OCI-LY3 (cell line): ENCODE results near the gene WHRN.

Experiments
- H2AFZ ChIP-seq: fragments of 200-600, 300-600 bp; shearing (Covaris generic); 2 replicates; pipeline ENCODE4 v1.6.0; 2014; ENCODE audit warnings: antibody characterized with exemption, low read depth, low read length
- H3K27ac ChIP-seq: fragments of 200-600, 300-600 bp; sonication (generic); 2 replicates; pipeline ENCODE4 v1.5.1; 2014; ENCODE audit warnings: mild to moderate bottlenecking, low read length, moderate library complexity, mixed read lengths
- H3K27me3 ChIP-seq: fragments of 200-600, 300-600 bp; sonication (generic); 2 replicates; pipeline ENCODE4 v1.6.1; 2014; ENCODE audit warnings: low read depth, low read length, mixed read lengths
- H3K36me3 ChIP-seq: fragments of 200-600, 300-600 bp; sonication (generic); replicated peaks from 2 replicates; pipeline ENCODE3; 2014; ENCODE audit warnings: low read depth, low read length, mixed read lengths
- H3K4me1 ChIP-seq: fragments of 300-600, 200-600 bp; sonication (generic); 2 replicates; pipeline ENCODE4 v1.6.1; 2014; ENCODE audit warnings: low read length, mixed read lengths
- H3K4me2 ChIP-seq: fragments of 200-600, 300-600 bp; sonication (generic); 2 replicates; pipeline ENCODE4 v1.6.1; 2014; ENCODE audit warnings: low read length, mixed read lengths
- H3K4me3 ChIP-seq: fragments of 300-600, 200-600 bp; sonication (generic); 2 replicates; pipeline ENCODE4 v1.5.1; 2014; ENCODE audit warnings: antibody characterized with exemption, mild to moderate bottlenecking, low read length, moderate library complexity
- H3K79me2 ChIP-seq: fragments of 300-600, 200-600 bp; shearing (Covaris generic); 2 replicates; pipeline ENCODE4 v1.6.1; 2014; ENCODE audit warnings: mild to moderate bottlenecking, low read length, mixed read lengths
- H3K9ac ChIP-seq: fragments of 300-600, 200-600 bp; shearing (Covaris generic); 2 replicates; pipeline ENCODE4 v1.6.0; 2014; ENCODE audit warnings: mild to moderate bottlenecking, low read length, moderate library complexity
- H3K9me3 ChIP-seq: fragments of 200-600, 300-600 bp; shearing (Covaris generic); 2 replicates; pipeline ENCODE4 v1.6.1; 2014; ENCODE audit warnings: low read length, mixed read lengths; ENCODE audit not compliant: insufficient read depth
- H4K20me1 ChIP-seq: fragments of 200-600, 300-600 bp; sonication (generic); 2 replicates; pipeline ENCODE4 v1.6.1; 2016; ENCODE audit warnings: low read length, mixed read lengths; ENCODE audit not compliant: insufficient read depth
- EZH2phosphoT487 ChIP-seq: fragments of 200-600 bp; shearing (Covaris generic); IDR thresholded peaks from 2 replicates; pipeline ENCODE4 v1.6.1; 2018; ENCODE audit warnings: antibody characterized with exemption, mixed run types, low read depth
- TF ChIP-seq, protein P1 (sequence below): fragments of 200-600, 300-600 bp; sonication (generic); IDR thresholded peaks from 2 replicates; pipeline ENCODE4 v1.5.1; 2014; ENCODE audit warnings: antibody characterized with exemption, low read length, low read depth

WHRN gene

DNA sequence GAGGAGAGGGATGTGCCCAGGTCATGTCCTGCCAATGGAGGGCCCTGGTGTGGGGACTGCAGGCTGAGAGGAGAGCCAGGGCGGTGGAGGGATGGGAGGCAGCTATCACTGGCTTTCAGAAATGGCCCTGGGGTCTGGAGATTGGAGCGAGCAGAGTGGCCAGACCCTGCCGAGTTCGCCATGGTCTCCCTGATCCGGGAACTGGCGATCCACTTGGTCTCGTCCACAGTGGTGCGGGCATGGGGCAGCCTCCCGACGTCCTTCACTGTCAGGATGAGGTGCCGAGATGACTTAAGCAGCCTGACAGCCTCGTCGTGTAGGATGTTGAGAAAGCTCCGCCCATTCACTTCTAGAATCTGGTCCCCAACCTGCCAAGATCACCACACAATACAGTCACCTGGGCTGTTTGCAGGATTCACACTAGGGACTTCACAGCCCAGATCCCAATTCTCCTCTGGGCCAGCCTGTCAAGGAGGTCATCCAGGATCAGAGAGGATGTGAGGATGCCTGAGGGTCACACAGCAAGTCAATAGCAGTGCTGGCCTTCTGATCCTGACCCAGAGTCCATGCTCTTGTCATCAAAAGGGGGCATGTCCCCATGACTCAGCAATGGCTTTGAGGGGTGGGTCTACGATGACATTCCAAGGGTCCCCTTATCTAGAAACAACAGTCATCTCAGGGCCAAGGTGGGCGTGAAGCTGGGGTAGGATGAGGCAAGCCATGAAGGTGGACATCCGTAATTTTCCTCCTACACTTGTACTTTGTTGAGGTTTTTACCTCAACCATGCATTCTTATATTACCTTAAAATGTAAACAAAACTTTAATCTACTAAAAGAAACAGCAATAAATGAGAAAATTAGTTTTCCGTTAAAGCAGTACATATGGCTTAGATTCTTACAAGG, 79.0 kb downstream of the WHRN start:
- H2AFZ ChIP-seq = no peak overlapping the region
- no peaks in the 10 kb centered on the region for H3K9me3 ChIP-seq
- no peaks in the 10 kb centered on the region for H3K79me2 ChIP-seq
- no peaks in the 10 kb centered on the region for H4K20me1 ChIP-seq
- no peak overlapping the region for H3K4me3 ChIP-seq
- H3K9ac ChIP-seq = no peak overlapping the region
- H3K36me3 ChIP-seq = no peaks in the 10 kb centered on the region
- no peaks in the 10 kb centered on the region for H3K4me1 ChIP-seq
- no peaks in the 10 kb centered on the region for H3K27me3 ChIP-seq
- H3K27ac ChIP-seq = no peak overlapping the region
- no peak for TF ChIP-seq EZH2phosphoT487
- TF ChIP-seq, protein P1, sequence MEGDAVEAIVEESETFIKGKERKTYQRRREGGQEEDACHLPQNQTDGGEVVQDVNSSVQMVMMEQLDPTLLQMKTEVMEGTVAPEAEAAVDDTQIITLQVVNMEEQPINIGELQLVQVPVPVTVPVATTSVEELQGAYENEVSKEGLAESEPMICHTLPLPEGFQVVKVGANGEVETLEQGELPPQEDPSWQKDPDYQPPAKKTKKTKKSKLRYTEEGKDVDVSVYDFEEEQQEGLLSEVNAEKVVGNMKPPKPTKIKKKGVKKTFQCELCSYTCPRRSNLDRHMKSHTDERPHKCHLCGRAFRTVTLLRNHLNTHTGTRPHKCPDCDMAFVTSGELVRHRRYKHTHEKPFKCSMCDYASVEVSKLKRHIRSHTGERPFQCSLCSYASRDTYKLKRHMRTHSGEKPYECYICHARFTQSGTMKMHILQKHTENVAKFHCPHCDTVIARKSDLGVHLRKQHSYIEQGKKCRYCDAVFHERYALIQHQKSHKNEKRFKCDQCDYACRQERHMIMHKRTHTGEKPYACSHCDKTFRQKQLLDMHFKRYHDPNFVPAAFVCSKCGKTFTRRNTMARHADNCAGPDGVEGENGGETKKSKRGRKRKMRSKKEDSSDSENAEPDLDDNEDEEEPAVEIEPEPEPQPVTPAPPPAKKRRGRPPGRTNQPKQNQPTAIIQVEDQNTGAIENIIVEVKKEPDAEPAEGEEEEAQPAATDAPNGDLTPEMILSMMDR = no peak
- no peak overlapping the region for H3K4me2 ChIP-seq

DNA sequence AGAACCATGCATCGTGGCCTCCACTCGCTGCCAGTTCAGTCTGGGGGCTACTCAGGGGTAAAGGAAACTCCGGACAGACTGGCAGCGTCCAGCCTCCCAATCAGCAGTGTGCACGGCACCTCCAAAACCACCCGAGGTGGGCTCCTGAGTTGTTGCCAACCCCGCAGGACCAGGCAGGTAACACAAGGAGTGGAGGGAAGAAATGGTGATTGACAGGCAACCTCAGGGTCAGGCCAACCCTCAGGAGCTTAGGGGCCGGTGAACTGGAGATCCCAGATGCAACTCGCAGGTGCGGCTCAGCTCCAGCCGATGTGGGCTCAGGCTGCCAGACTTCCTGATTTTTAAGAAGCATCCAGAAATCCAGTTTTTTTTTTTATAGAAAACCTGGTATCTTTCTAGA, 80.1 kb downstream of the WHRN start:
- H3K4me2 ChIP-seq = no peak overlapping the region
- no peaks in the 10 kb centered on the region for H3K9me3 ChIP-seq
- no peaks in the 10 kb centered on the region for H4K20me1 ChIP-seq
- no peak overlapping the region for H3K4me3 ChIP-seq
- TF ChIP-seq, protein P1 = no peak
- TF ChIP-seq EZH2phosphoT487 = no peak
- no peak overlapping the region for H3K9ac ChIP-seq
- H3K27ac ChIP-seq = no peak overlapping the region
- H3K79me2 ChIP-seq = no peaks in the 10 kb centered on the region
- no peaks in the 10 kb centered on the region for H3K36me3 ChIP-seq
- no peaks in the 10 kb centered on the region for H3K4me1 ChIP-seq
- H2AFZ ChIP-seq = no peak overlapping the region
- no peaks in the 10 kb centered on the region for H3K27me3 ChIP-seq

DNA sequence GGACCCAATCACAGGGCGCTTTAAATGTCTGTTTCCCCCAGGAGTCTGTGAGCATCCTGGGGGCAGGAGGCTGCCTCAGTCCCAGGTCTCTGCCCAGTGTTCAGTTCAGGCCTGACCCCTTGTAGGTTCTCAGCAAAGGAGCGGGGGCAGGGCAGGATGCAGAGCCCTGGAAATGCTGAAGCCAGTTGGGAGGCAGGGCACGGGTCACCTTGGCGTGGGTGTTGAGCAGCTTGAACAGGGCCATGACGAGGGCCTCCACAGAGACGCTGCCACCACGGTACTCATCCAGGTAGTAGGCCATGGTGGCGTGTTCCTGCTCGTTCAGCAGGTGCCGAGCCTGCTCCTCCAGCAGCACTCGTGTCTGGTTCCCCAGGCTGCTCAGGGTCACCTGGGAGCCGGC, 81.1 kb downstream of the WHRN start:
- H3K36me3 ChIP-seq = no peaks in the 10 kb centered on the region
- no peak overlapping the region for H3K9ac ChIP-seq
- no peaks in the 10 kb centered on the region for H3K27me3 ChIP-seq
- H3K4me3 ChIP-seq = no peak overlapping the region
- H2AFZ ChIP-seq = no peak overlapping the region
- no peak for TF ChIP-seq EZH2phosphoT487
- H3K79me2 ChIP-seq = no peaks in the 10 kb centered on the region
- no peak overlapping the region for H3K4me2 ChIP-seq
- no peak overlapping the region for H3K27ac ChIP-seq
- H3K4me1 ChIP-seq = no peaks in the 10 kb centered on the region
- no peaks in the 10 kb centered on the region for H4K20me1 ChIP-seq
- H3K9me3 ChIP-seq = no peaks in the 10 kb centered on the region

DNA sequence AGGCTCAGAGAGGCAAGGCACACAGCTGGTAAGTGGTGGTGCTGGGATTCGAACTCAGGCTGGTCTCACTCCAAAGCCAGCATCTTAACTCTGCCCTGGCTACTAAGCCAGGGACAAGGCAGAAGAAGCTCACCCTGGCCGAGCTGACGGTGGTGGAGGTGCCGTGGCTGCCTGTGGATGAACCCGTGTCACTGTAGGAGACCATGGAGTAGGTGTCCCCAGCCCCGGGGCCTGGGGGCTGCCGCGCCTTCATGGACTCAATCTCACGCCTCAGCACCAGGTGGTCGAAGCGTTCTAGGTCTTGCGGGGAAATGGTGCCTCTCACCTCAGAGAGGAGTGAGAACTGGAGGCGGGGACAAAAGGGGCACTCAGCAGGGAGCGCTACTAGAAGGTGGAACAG, 82.1 kb downstream of the WHRN start:
- no peaks in the 10 kb centered on the region for H3K4me1 ChIP-seq
- H3K9ac ChIP-seq = no peak overlapping the region
- peaks cover 2% of the 10 kb centered on the region for H3K36me3 ChIP-seq
- no peak overlapping the region for H2AFZ ChIP-seq
- no peaks in the 10 kb centered on the region for H3K79me2 ChIP-seq
- no peak overlapping the region for H3K4me2 ChIP-seq
- no peak overlapping the region for H3K4me3 ChIP-seq
- TF ChIP-seq EZH2phosphoT487 = no peak
- TF ChIP-seq, protein P1 = no peak
- H3K27me3 ChIP-seq = no peaks in the 10 kb centered on the region
- H3K9me3 ChIP-seq = no peaks in the 10 kb centered on the region
- no peak overlapping the region for H3K27ac ChIP-seq
- no peaks in the 10 kb centered on the region for H4K20me1 ChIP-seq
